ENCODE measurements around the gene CDH23.

CDH23 gene

DNA sequence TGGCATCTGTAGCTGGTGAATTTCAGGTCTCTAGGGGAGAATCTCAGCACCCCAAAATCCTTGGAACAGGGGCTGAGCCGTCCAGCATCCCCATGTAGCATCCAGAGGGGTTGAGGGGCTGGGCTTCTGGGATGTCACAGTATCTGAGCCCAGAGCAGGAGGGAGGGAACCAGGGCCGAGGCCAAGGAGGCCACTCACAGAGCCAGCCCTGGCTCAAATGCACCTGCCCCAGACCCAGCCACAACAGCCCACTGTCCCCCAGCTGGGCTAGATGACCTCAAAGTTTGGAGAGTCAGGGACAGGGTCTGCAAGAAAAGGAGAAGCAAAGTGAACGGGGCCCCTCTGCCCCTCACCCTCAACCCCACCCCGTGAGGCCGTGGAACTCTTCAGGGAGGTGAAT, 354.3 kb downstream of the CDH23 start:
- Histone ChIP-seq H3K4me1 (ENCODE audit: control insufficient read depth in 1 of 2, insufficient read depth in 1 of 2, low read depth in 1 of 2, low read length in 1 of 2) (peaks cover 100% of the 10 kb centered on the region in 2 experiments), H3K36me3 (peaks cover 94% of the 10 kb centered on the region), H3K27me3 (no peaks in the 10 kb centered on the region), H3K27ac (peak overlapping the region; percentile 99), H3K4me3 (ENCODE audit: low read depth in 1 of 2, low read length in 1 of 2) (peak overlapping the region; percentile 56 to 64), H3K9me3 (no peaks in the 10 kb centered on the region)
- TF ChIP-seq, protein P1, sequence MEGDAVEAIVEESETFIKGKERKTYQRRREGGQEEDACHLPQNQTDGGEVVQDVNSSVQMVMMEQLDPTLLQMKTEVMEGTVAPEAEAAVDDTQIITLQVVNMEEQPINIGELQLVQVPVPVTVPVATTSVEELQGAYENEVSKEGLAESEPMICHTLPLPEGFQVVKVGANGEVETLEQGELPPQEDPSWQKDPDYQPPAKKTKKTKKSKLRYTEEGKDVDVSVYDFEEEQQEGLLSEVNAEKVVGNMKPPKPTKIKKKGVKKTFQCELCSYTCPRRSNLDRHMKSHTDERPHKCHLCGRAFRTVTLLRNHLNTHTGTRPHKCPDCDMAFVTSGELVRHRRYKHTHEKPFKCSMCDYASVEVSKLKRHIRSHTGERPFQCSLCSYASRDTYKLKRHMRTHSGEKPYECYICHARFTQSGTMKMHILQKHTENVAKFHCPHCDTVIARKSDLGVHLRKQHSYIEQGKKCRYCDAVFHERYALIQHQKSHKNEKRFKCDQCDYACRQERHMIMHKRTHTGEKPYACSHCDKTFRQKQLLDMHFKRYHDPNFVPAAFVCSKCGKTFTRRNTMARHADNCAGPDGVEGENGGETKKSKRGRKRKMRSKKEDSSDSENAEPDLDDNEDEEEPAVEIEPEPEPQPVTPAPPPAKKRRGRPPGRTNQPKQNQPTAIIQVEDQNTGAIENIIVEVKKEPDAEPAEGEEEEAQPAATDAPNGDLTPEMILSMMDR (IDR thresholded peaks at IDR 0.05): no peak

- TF ChIP-seq, protein P1 (IDR thresholded peaks at IDR 0.05): no peak
- H3K27me3 ChIP-seq: no peaks in the 10 kb centered on the region
- peaks cover 100% of the 10 kb centered on the region in 2 experiments for H3K4me1 ChIP-seq (ENCODE audit: control insufficient read depth in 1 of 2, insufficient read depth in 1 of 2, low read depth in 1 of 2, low read length in 1 of 2)
- peaks cover 96% of the 10 kb centered on the region for H3K36me3 ChIP-seq
- H3K27ac ChIP-seq: peak overlapping the region; percentile 99
- H3K9me3 ChIP-seq: no peaks in the 10 kb centered on the region
- peak overlapping the region; percentile 56 to 64 for H3K4me3 ChIP-seq (ENCODE audit: low read depth in 1 of 2, low read length in 1 of 2)
Measured at GRCh38 chr10:71751515-71752224, 354.9 kb downstream of the CDH23 start.

- H3K9me3 ChIP-seq: no peaks in the 10 kb centered on the region
- TF ChIP-seq, protein P1 (IDR thresholded peaks at IDR 0.05): peak; percentile 18
- peaks cover 96% of the 10 kb centered on the region for H3K36me3 ChIP-seq
- peak overlapping the region; percentile 99 for H3K27ac ChIP-seq
- H3K4me1 ChIP-seq (ENCODE audit: control insufficient read depth in 1 of 2, insufficient read depth in 1 of 2, low read depth in 1 of 2, low read length in 1 of 2): peaks cover 100% of the 10 kb centered on the region in 2 experiments
- H3K27me3 ChIP-seq: no peaks in the 10 kb centered on the region
- H3K4me3 ChIP-seq (ENCODE audit: low read depth in 1 of 2, low read length in 1 of 2): peak overlapping the region; percentile 56 to 64
Measured at GRCh38 chr10:71752391-71753090, 355.8 kb downstream of the CDH23 start.

DNA sequence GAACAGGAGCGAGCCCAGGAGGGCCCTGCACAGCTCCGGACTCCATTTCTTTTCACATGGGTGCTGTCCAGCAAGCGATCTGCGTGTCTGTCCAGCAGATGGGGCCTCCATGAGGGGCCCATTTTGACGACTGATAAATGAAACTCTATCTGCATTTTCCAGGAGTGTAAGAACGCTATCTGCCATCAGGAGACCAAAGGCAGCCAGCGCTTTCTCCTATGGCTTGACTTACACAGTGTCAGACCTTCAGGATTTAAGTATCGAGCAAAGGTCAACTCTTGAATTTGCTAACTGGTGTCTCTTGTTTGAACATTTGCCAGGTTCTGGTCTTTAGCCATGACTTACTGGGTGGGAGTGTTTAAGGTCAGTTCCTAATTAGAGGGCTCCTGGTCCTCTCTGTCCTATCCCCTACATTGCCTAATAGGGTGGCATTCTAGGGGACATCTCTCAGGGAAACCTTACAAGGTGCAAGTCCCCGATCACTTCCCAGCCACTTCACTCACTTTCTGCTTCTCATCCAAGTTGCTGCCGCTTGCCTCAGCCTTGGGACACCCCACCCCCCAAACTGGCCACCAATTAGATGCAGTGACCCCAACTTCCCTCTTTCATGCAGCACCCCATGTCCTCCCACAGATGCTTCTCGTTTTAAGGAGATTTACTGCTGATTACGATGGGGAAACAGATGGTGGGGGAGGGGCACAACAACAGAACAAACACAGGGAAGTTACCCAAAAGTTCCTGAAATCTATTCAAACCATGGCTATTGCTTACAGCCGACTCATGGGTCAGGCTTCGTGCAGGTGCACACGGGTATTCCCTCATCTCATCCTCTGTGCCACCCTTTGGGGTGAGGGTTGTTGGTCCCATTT, 356.6 kb downstream of the CDH23 start:
- TF ChIP-seq, protein P1 (IDR thresholded peaks at IDR 0.05): peak; percentile 45
- peaks cover 100% of the 10 kb centered on the region in 2 experiments for H3K4me1 ChIP-seq (ENCODE audit: control insufficient read depth in 1 of 2, insufficient read depth in 1 of 2, low read depth in 1 of 2, low read length in 1 of 2)
- peak overlapping the region; percentile 99 for H3K27ac ChIP-seq

GRCh38 chr10:71753960-71754505, 357.3 kb downstream of the CDH23 start:
- Histone ChIP-seq H3K4me1 (ENCODE audit: control insufficient read depth in 1 of 2, insufficient read depth in 1 of 2, low read depth in 1 of 2, low read length in 1 of 2) (peaks cover 100% of the 10 kb centered on the region in 2 experiments), H3K36me3 (peaks cover 97% of the 10 kb centered on the region), H3K27ac (peak overlapping the region; percentile 99), H3K27me3 (no peaks in the 10 kb centered on the region), H3K9me3 (no peaks in the 10 kb centered on the region), H3K4me3 (ENCODE audit: low read depth in 1 of 2, low read length in 1 of 2) (peak overlapping the region; percentile 54 to 64)
- TF ChIP-seq, protein P1 (IDR thresholded peaks at IDR 0.05): no peak

More for the DNA sequence above, 356.6 kb downstream of the CDH23 start:
- peak overlapping the region; percentile 56 to 64 for H3K4me3 ChIP-seq (ENCODE audit: low read depth in 1 of 2, low read length in 1 of 2)
- peaks cover 96% of the 10 kb centered on the region for H3K36me3 ChIP-seq
- no peaks in the 10 kb centered on the region for H3K9me3 ChIP-seq
- H3K27me3 ChIP-seq: no peaks in the 10 kb centered on the region

Measured in neutrophil (primary cell).